ENCODE results near the gene RGR. TPM values are rescaled to one million over a fixed set of nuclear protein-coding genes. Genes with fewer than 3 reads are reported as not detected.
"Not testable (repeated sequence)": the region's sequence is repeated elsewhere in the genome, so short reads cannot be mapped to it uniquely, and the experiment has no call there.

RGR gene
- polyA plus RNA-seq, 1 donor = not detected

- no peak for DNase-seq
Observed at GRCh38 chr10:84258034-84258695, 13.3 kb downstream of the RGR start.

- DNase-seq = no peak
Observed at GRCh38 chr10:84261236-84261915, 16.5 kb downstream of the RGR start.

- no peak for DNase-seq
Observed at GRCh38 chr10:84262190-84262956, 17.5 kb downstream of the RGR start.

- DNase-seq = no peak
Observed at GRCh38 chr10:84263716-84264115, 18.9 kb downstream of the RGR start.

- peak; percentile 29 for DNase-seq
Observed at GRCh38 chr10:84264611-84265141, 19.8 kb downstream of the RGR start.

GRCh38 chr10:84265418-84265817 lies 20.6 kb downstream of the RGR start:
- DNase-seq = no peak

- no peak for DNase-seq
Observed at GRCh38 chr10:84267503-84268126, 22.8 kb downstream of the RGR start.

- no peak for DNase-seq
Observed at GRCh38 chr10:84269162-84269561, 24.3 kb downstream of the RGR start.

GRCh38 chr10:84269773-84270172 lies 24.9 kb downstream of the RGR start:
- no peak for DNase-seq

GRCh38 chr10:84270708-84271107 lies 25.9 kb downstream of the RGR start:
- no peak for DNase-seq

GRCh38 chr10:84279876-84280475 lies 35.1 kb downstream of the RGR start:
- DNase-seq = not testable (repeated sequence)

GRCh38 chr10:84286695-84287094 lies 41.8 kb downstream of the RGR start:
- DNase-seq = no peak

GRCh38 chr10:84288151-84288550 lies 43.3 kb downstream of the RGR start:
- no peak for DNase-seq

- no peak for DNase-seq
Observed at GRCh38 chr10:84289521-84290200, 44.8 kb downstream of the RGR start.

- DNase-seq = no peak
Observed at GRCh38 chr10:84290235-84290634, 45.4 kb downstream of the RGR start.

GRCh38 chr10:84291384-84291783 lies 46.5 kb downstream of the RGR start:
- DNase-seq = peak; percentile 77

- no peak for DNase-seq
Observed at GRCh38 chr10:84292502-84292901, 47.6 kb downstream of the RGR start.

- DNase-seq = no peak
Observed at GRCh38 chr10:84293171-84293570, 48.3 kb downstream of the RGR start.

GRCh38 chr10:84293574-84294016 lies 48.7 kb downstream of the RGR start:
- DNase-seq = no peak

GRCh38 chr10:84294766-84295447 lies 50.1 kb downstream of the RGR start:
- no peak for DNase-seq

Measured in left kidney (tissue), 2 donors.